SK-N-MC (cell line): ENCODE data around the gene KIAA0825.

Experiments
- EZH2 ChIP-seq: fragments of 200-600 bp; sonication (generic); IDR thresholded peaks from one replicate; pipeline ENCODE4 v1.6.1; 2017; ENCODE audit warnings: antibody characterized with exemption
- FOXP2 ChIP-seq: optimal IDR thresholded peaks from 2 replicates; pipeline ENCODE3; 2011; ENCODE audit warnings: mild to moderate bottlenecking, moderate library complexity; ENCODE audit not compliant: insufficient read depth; ENCODE audit errors: extremely low read length, control extremely low read depth
- POLR2AphosphoS5 ChIP-seq: IDR thresholded peaks from 2 replicates; pipeline ENCODE4 v1.6.1; 2012; ENCODE audit warnings: mild to moderate bottlenecking, low read depth, low read length, borderline replicate concordance

GRCh38 chr5:94545870-94546625, 72.4 kb downstream of the KIAA0825 start:
- no peak for TF ChIP-seq EZH2
- TF ChIP-seq FOXP2 = no peak
- TF ChIP-seq POLR2AphosphoS5 = no peak
